Mesenchymal stem cell (in vitro differentiated cells and primary cell): ENCODE results near the gene RPTOR.

Experiments
- DNase-seq: peaks from one replicate; pipeline ENCODE4 v3.0.0-alpha.2; 2013
- H2AFZ ChIP-seq: one replicate; pipeline ENCODE4 v1.6.1; 2013; ENCODE audit warnings: low read depth, mild to moderate bottlenecking, control low read depth, inconsistent platforms, low read length, moderate library complexity
- H2AK5ac ChIP-seq: 2 replicates; pipeline ENCODE4 v1.6.1; 2013; ENCODE audit warnings: low read length, moderate library complexity, mild to moderate bottlenecking, inconsistent platforms; ENCODE audit not compliant: severe bottlenecking
- H2BK120ac ChIP-seq: one replicate; pipeline ENCODE4 v1.6.1; 2013; ENCODE audit warnings: low read depth, mild to moderate bottlenecking, inconsistent platforms, low read length, moderate library complexity
- H2BK12ac ChIP-seq, 2 experiments: one replicate each; pipeline ENCODE4 v1.6.1; 2013; ENCODE audit warnings: inconsistent platforms in 2 of 2, low read length in 2 of 2, mild to moderate bottlenecking in 2 of 2, moderate library complexity in 2 of 2, control low read depth in 1 of 2
- H2BK15ac ChIP-seq: one replicate; pipeline ENCODE4 v1.6.1; 2013; ENCODE audit warnings: mild to moderate bottlenecking, low read depth, inconsistent platforms; ENCODE audit not compliant: poor library complexity, severe bottlenecking
- H2BK5ac ChIP-seq: 2 replicates; pipeline ENCODE4 v1.6.1; 2013; ENCODE audit warnings: low read depth, mild to moderate bottlenecking, low read length, control low read depth, inconsistent platforms; ENCODE audit not compliant: poor library complexity, severe bottlenecking
- H3K14ac ChIP-seq, 2 experiments: one replicate each; pipeline ENCODE4 v1.6.1; 2013; ENCODE audit warnings: inconsistent platforms in 2 of 2, low read length in 2 of 2, control low read depth in 1 of 2, mild to moderate bottlenecking in 1 of 2, moderate library complexity in 1 of 2
- H3K18ac ChIP-seq, 2 experiments: one replicate each; pipeline ENCODE4 v1.6.1; 2013; ENCODE audit warnings: inconsistent platforms in 2 of 2, low read length in 2 of 2, control low read depth in 1 of 2, low read depth in 1 of 2, mild to moderate bottlenecking in 1 of 2
- H3K23ac ChIP-seq, 2 experiments: one replicate each; pipeline ENCODE4 v1.6.1; 2013; ENCODE audit warnings: inconsistent platforms in 2 of 2, low read length in 2 of 2, mild to moderate bottlenecking in 2 of 2, moderate library complexity in 2 of 2, control low read depth in 1 of 2
- H3K27ac ChIP-seq: 2 replicates; pipeline ENCODE4 v1.5.1; 2013; ENCODE audit warnings: mild to moderate bottlenecking, moderate library complexity, low read length, control low read depth, inconsistent platforms; ENCODE audit not compliant: poor library complexity, severe bottlenecking
- H3K27me3 ChIP-seq, 2 experiments: 2 replicates each; pipeline versions ENCODE4 v1.6.1 to v1.7.0; 2013; ENCODE audit warnings: low read length in 2 of 2, mild to moderate bottlenecking in 2 of 2, moderate library complexity in 2 of 2, control low read depth in 1 of 2, inconsistent platforms in 1 of 2; ENCODE audit not compliant: control insufficient read depth in 1 of 2, insufficient read depth in 1 of 2
- H3K36me3 ChIP-seq, 2 experiments: 2 replicates each; pipeline versions ENCODE4 v1.6.1 to v1.7.0; 2013; ENCODE audit warnings: low read length in 2 of 2, control low read depth in 1 of 2, inconsistent platforms in 1 of 2, low read depth in 1 of 2, mild to moderate bottlenecking in 1 of 2; ENCODE audit not compliant: insufficient read depth in 2 of 2, control insufficient read depth in 1 of 2
- H3K4ac ChIP-seq, 2 experiments: one replicate each; pipeline ENCODE4 v1.6.1; 2013; ENCODE audit warnings: inconsistent platforms in 2 of 2, low read length in 2 of 2, mild to moderate bottlenecking in 2 of 2, moderate library complexity in 2 of 2, control low read depth in 1 of 2, low read depth in 1 of 2
- H3K4me1 ChIP-seq: 2 replicates; pipeline ENCODE4 v1.6.1; 2013; ENCODE audit warnings: low read depth, low read length, control low read depth; ENCODE audit not compliant: control insufficient read depth, insufficient read depth
- H3K4me2 ChIP-seq: 2 replicates; pipeline ENCODE4 v1.6.1; 2013; ENCODE audit warnings: low read length, mild to moderate bottlenecking, inconsistent platforms; ENCODE audit not compliant: poor library complexity, severe bottlenecking
- H3K4me3 ChIP-seq, 2 experiments: 2 replicates each; pipeline versions ENCODE4 v1.5.1 to v1.7.0; 2013; ENCODE audit warnings: low read length in 2 of 2, mild to moderate bottlenecking in 2 of 2, control low read depth in 1 of 2, low read depth in 1 of 2; ENCODE audit not compliant: insufficient read depth in 1 of 2
- H3K79me1 ChIP-seq: replicated peaks from 2 replicates; pipeline ENCODE4 v1.6.1; 2013; ENCODE audit warnings: mild to moderate bottlenecking, control low read depth, low read length, inconsistent platforms; ENCODE audit not compliant: poor library complexity, severe bottlenecking
- H3K9ac ChIP-seq: 2 replicates; pipeline ENCODE4 v1.7.0; 2013; ENCODE audit warnings: mild to moderate bottlenecking, low read length, moderate library complexity
- H3K9me3 ChIP-seq: 2 replicates; pipeline ENCODE4 v1.7.0; 2013; ENCODE audit warnings: mild to moderate bottlenecking, low read length; ENCODE audit not compliant: control insufficient read depth
- H4K8ac ChIP-seq: one replicate; pipeline ENCODE4 v1.6.1; 2013; ENCODE audit warnings: inconsistent platforms, mild to moderate bottlenecking, low read length, moderate library complexity
- H4K91ac ChIP-seq: one replicate; pipeline ENCODE4 v1.6.1; 2013; ENCODE audit warnings: mild to moderate bottlenecking, low read length, inconsistent platforms
- WGBS: methylation state at CpG from one replicate; pipeline ENCODE4 v1.1.7; 2013; ENCODE audit warnings: mixed read lengths; 5-methylcytosine and 5-hydroxymethylcytosine counted together

The RPTOR gene

DNA sequence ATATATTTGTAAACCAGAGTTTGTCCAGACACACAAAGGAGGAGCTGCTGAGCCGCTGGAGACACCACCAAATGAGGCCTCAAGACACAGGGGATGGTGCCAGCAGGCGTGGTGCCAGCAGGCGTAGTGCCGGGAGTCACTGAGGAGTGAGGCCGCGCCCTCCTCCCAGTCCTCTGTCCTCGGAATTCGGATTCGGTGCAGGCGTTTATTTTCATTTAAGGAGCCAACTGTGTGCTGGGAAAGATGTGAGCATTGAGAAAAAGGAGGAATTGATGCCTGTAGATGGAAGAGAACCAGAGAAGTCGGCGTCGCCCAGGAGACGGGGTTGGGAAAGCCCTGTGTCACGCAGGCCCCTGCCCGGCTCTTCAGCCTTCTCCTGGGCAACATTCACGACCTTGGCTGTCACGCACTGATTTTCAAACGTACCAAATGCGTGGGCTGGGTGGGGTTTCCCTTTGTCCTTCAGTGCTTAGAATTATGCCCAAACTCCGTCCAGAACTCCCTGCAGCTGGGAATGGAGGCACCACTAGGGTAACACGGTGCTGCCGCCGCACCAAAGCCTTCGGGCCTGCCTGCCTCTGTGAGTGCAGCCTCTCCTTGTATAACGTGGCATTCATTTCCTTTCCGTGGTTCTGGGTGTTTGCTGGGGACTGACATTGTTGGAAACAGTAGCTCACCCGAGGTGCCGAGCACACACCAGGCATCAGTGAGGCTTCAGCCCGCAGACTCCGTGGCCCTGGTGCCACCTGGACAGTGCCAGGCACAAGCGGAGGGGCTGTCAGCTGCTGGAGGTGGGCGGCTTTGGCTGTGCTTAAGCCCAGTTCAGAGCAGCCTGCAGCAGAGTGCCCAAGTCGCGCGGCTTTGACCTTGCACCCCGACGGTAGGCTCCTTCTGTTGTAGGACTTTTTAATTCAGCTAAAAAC, 398.0 kb downstream of the RPTOR start:
- no peak overlapping the region for H3K27ac ChIP-seq
- H2AK5ac ChIP-seq: no peak overlapping the region
- no peak overlapping the region for H2BK120ac ChIP-seq
- H2BK15ac ChIP-seq: no peak overlapping the region
- H4K8ac ChIP-seq: no peak overlapping the region
- H3K4me1 ChIP-seq: peaks cover 1% of the 10 kb centered on the region
- no peak overlapping the region for H3K4ac ChIP-seq
- no peak overlapping the region for H3K4me2 ChIP-seq
- H2AFZ ChIP-seq: no peak overlapping the region
- peaks cover 34 to 65% of the 10 kb centered on the region in 2 experiments for H3K36me3 ChIP-seq
- WGBS: 92% methylated on average over 38 of the region's 38 CpGs
- no peak for DNase-seq
- H3K4me3 ChIP-seq: peak overlapping the region in 1 of 2 experiments; percentile 50
- H2BK12ac ChIP-seq: no peak overlapping the region
- no peaks in the 10 kb centered on the region for H3K79me1 ChIP-seq
- H2BK5ac ChIP-seq: no peak overlapping the region
- no peaks in the 10 kb centered on the region for H3K9me3 ChIP-seq
- no peak overlapping the region for H4K91ac ChIP-seq
- no peak overlapping the region for H3K23ac ChIP-seq
- peak overlapping the region; percentile 75 for H3K9ac ChIP-seq
- no peak overlapping the region for H3K14ac ChIP-seq
- H3K27me3 ChIP-seq: no peaks in the 10 kb centered on the region
- no peak overlapping the region for H3K18ac ChIP-seq

DNA sequence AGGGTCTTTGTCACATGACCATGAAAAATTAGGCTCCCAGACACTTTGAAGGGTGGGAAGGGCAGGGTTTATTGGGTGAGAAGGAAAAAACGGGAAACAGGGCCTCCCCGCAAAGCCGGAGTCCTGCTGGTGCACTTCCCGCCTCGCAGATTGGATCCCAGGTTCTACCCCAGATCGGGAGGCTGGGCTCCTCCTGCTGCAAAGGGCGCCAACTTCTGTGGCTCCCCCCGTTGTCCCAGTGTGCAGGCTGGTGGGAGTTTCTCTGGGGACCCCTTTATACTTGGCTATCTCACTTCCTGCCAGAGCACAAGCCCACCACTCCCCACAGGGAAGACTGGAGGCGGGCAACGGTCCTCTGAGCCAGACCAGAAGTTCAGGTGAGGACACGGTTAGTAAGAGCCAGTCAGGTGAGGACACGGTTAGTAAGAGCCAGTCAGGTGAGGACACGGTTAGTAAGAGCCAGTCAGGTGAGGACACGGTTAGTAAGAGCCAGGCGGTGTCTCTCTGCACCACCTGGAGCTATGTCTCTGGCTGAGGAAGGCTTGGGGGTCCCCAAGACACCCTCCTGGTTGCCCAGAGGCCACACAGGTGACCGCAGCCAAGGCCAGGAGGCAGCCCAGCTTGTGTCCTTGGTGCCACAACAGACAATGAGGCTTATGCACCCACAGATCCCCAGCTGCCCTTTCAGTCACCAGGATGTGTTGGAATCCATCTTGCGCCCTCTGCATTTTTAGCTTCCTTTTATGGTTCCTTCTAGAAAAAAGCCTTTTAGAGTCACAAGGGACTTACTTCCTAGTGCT, 398.9 kb downstream of the RPTOR start:
- Histone ChIP-seq H2BK5ac (no peak overlapping the region), H4K91ac (no peak overlapping the region), H3K79me1 (no peaks in the 10 kb centered on the region), H2BK12ac (no peak overlapping the region), H4K8ac (no peak overlapping the region), H2AFZ (no peak overlapping the region), H3K27ac (no peak overlapping the region), H3K27me3 (no peaks in the 10 kb centered on the region), H2AK5ac (no peak overlapping the region), H3K4me1 (no peaks in the 10 kb centered on the region), H3K4ac (no peak overlapping the region), H3K9ac (no peak overlapping the region), H3K9me3 (no peaks in the 10 kb centered on the region), H3K4me3 (no peak overlapping the region), H2BK15ac (no peak overlapping the region), H2BK120ac (no peak overlapping the region), H3K23ac (no peak overlapping the region), H3K18ac (no peak overlapping the region), H3K4me2 (no peak overlapping the region), H3K36me3 (peaks cover 40 to 70% of the 10 kb centered on the region in 2 experiments), H3K14ac (no peak overlapping the region)
- DNase-seq: no peak
- 97% methylated on average over 17 of the region's 17 CpGs for WGBS

DNA sequence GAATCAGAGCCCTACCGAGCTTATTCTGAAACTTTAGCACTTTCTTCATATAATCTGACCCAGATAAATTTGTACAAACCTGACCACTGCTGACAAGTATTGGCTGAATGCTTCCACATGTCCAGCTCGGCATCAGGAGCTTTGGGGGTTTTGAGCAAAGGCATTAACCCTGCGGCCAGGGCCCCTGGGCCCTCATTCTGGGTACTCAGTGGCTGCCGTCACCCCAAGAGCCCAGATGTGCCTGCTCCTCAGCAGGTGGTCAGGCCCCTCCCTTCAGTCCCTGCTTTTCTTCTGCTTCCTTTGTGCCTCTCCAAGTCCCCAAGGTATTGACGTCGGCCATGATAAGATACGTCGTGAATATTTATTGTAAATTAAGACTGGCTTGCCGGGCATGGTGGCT, 399.7 kb downstream of the RPTOR start:
- Histone ChIP-seq H3K4me1 (no peaks in the 10 kb centered on the region), H2BK15ac (no peak overlapping the region), H3K79me1 (no peaks in the 10 kb centered on the region), H2AK5ac (no peak overlapping the region), H4K8ac (no peak overlapping the region), H3K27me3 (no peaks in the 10 kb centered on the region), H3K4me2 (no peak overlapping the region), H2BK12ac (no peak overlapping the region), H3K9ac (no peak overlapping the region), H2BK5ac (no peak overlapping the region), H3K9me3 (no peaks in the 10 kb centered on the region), H3K4me3 (no peak overlapping the region), H3K4ac (no peak overlapping the region), H4K91ac (no peak overlapping the region), H2AFZ (no peak overlapping the region), H3K18ac (no peak overlapping the region), H3K27ac (no peak overlapping the region), H2BK120ac (no peak overlapping the region), H3K36me3 (peaks cover 38 to 75% of the 10 kb centered on the region in 2 experiments), H3K23ac (no peak overlapping the region), H3K14ac (no peak overlapping the region)
- WGBS: 98% methylated on average over 9 of the region's 9 CpGs
- DNase-seq: no peak

DNA sequence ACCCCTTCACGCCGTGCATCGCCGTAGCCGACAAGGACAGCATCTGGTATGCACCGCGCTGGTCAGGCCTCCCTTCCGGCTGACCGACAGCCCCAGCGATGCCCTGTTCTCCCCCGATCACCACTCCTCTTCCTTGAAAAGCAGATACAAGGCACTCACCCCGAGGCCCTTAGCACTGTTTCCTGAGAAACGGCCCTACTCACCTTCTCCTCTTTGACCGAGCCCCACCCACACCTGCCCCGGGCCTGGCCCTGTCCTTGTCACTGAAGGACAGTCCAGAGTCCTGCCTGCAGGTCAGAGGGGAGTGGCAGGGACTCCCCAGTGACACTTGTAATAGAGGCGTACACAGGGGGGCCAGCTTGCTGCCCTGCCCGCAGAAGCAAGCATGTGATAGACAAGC, 401.1 kb downstream of the RPTOR start:
- Histone ChIP-seq H3K27me3 (no peaks in the 10 kb centered on the region), H3K9ac (no peak overlapping the region), H2BK15ac (no peak overlapping the region), H3K18ac (no peak overlapping the region), H3K4me2 (no peak overlapping the region), H3K14ac (no peak overlapping the region), H4K8ac (no peak overlapping the region), H2BK12ac (no peak overlapping the region), H3K4ac (no peak overlapping the region), H3K79me1 (no peaks in the 10 kb centered on the region), H3K36me3 (peaks cover 43 to 80% of the 10 kb centered on the region in 2 experiments), H3K9me3 (no peaks in the 10 kb centered on the region), H2BK120ac (no peak overlapping the region), H3K23ac (no peak overlapping the region), H4K91ac (no peak overlapping the region), H3K27ac (no peak overlapping the region), H2BK5ac (no peak overlapping the region), H2AK5ac (no peak overlapping the region), H2AFZ (no peak overlapping the region), H3K4me3 (no peak overlapping the region), H3K4me1 (no peaks in the 10 kb centered on the region)
- WGBS: 94% methylated on average over 17 of the region's 17 CpGs
- no peak for DNase-seq
